Embryonic facial prominence (tissue), 1 donor: Measurements from ENCODE around the gene RFTN1.

Experiments used
- DNase-seq: peaks from one replicate; pipeline ENCODE4 v3.0.0-alpha.2; 2016; ENCODE audit errors: extremely low spot score

The RFTN1 gene

DNA sequence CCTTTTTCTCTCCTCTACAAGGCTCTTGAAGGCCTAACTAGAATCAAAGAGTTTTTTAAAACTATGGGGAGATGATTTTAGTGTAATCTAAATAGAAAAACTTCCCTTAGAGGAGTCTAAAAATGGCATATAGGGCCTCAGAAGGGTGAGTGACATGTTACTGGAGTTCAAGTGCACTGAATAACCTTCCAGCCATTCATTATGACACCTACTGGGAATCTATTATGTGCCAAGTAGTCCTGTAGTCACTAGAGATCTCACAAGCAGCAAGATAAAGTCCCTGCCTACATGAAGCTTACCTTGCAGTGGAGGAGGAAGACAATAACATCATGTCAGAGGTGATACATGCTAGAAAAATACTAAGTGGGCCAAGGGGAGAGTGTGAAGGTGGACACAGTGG is 152.4 kb downstream of the RFTN1 start:
- DNase-seq, result no peak

DNA sequence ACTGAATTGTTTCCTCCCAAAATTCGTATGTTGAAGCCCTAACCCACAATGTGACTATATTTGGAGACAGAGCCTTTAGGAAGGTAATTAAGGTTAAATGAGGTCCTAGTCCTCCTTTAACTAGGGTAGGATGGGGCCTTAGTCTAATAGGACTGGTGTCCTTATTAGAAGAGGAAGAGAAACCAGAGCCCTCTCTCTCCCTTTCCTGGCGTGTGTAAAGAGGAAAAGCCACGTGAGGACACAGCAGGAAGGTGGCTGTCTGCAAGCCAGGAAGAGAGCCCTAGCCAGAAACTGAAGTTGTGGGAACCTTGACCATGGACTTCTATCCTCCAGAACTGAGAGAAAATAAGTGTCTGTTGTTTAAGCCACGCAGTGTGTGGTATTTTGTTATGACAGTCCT is 154.2 kb downstream of the RFTN1 start:
- DNase-seq, result no peak

DNA sequence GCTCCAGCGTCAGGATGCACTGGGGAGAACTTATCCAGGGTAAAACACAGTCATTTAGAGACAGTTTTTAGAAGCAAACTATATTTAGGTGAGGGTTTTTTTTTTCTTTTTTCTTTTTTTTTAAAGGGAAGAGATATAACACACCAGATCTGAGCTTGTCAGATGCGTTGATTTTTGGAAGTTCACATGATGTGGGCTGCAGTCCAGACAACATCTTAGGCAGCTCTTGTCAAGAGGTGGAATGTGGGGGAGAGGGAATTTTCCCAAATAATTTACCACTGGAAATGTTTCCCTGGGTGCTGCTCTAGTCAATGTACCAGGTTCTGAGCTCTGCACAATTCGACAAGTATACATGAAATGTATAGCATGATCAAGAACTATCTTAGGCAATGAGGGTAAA is 155.2 kb downstream of the RFTN1 start:
- no peak for DNase-seq

- no peak for DNase-seq
These were observed 156.0 kb downstream of the RFTN1 start for GRCh38 chr3:16357186-16358121.

DNA sequence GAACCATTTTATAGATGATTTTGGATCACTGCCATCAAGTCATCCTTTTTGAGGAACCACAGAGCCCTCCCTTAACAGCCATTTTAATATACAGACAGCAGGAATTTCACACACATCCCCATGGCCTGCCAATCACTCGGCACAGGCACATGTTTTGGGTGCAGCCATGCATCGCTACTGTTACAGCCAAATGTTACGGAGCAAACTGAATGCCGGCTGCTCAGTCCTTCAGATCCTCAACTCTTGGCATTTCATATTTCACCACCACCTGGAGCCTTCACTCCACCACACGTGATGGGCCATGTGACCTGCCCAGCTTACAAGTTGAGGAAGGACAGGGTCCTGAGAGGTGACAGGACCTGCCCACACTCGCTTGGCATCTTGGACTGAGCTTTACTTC is 157.7 kb downstream of the RFTN1 start:
- no peak for DNase-seq

GRCh38 chr3:16354291-16354690 is 159.2 kb downstream of the RFTN1 start:
- DNase-seq, result no peak

GRCh38 chr3:16352428-16352827 is 161.1 kb downstream of the RFTN1 start:
- DNase-seq, result no peak

DNA sequence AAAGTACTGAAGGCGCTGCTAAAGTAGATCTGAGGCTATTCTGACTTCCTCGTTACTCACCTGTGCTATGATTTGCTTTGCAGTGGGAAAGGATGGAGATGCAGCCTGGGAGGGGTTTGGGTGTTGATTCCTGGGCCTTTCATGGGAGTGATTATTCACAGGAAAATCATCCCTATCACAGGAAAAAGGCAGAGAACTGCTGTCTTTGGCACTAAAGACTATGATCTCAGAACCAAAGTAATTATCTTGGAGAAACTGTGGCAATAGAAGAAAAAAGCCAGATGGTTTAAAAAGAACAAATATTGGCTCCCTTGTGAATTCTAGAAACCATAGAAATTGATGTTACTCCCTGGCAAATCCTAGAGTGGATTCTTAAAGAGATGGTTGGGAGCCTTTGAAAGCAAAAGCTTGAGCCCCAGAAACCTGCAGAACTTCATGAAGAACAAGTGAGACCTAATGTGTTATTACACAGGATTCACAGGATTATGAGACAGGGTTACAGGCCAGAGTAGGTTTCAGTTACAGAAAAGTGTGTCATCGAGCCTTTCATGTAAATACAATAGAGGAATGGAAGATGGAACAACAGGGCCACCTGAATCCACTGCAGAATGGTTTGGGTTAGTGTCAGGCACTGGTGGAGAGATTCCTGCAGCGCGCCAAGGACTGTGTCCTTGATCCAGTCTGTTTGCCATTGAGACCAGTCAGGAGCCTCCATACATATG is 162.7 kb downstream of the RFTN1 start:
- DNase-seq, result no peak

DNA sequence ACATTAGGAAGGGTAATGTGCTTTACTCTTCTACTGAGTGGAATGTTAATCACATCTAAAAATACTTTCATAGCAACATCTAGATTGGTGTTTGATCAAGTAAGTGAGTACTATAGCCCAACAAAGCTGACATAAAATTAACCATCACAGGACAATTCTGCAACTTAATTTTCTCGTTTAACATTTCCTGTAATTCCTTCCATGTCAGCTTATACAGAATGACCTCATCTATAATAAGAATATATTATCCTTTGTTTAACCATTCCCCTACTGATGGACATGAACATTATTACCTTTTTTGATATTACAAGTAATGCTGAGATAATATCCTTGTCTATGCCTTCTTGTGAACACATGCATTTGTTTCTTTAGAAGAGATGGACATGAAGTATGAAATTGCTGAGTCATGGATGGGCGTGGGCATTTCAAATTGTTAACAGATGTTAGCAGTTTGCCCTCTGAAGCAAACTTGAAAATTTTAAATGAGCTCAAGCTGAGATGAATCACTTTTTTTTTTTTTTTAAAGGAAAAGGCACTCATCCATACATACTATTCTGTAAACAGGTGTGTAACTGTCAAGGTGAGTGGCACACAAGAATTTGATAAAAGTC is 163.4 kb downstream of the RFTN1 start:
- DNase-seq, result no peak

DNA sequence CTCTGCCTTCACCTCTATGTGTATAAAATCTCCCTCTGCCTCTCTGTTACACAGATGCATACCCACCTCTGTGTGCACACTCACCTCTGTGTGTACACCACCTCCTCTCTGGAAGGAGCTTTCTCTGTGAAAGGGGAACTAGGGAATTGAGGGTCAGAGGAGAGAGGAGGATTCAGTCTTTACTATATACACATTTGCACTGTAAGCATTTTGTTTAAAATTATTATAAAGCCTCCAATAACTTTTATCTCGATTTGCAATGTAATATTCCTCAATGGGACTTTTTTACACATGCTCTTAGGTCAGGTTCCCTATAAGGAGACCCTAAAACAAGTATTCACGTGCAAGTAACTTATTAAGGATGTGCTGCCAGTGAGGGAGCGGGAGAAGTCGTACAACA is 166.0 kb downstream of the RFTN1 start:
- DNase-seq, result no peak

DNA sequence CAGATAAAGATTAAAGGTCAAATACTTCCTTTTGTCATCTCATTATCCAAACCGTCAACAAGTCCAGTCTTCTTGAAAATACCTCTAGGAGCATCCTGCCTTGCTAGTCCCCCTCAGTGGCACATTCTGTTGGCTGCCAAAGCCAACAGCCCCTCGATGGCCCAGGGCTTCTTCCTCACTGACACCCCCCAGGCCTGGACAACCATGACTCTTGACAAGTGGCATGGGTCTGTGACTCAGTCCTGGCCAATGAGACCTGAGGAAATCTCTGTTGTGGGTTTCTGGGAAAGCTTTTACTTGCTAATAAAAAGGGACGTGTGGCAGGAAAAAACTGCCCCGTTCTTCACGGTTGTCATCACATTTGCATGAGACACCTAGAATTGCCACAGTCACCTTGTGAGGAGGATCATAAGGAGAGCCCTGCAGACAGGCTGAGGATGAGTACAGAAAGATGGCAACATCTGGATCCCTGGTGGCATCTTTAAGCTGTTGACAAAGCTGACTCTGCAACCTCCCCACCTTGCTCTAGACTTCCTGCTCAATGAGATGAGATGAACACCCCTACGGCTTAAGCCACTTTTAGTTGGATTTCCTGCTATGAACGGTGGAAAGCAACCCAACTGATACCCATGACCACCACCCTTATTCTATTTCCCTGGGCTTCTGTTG is 167.0 kb downstream of the RFTN1 start:
- no peak for DNase-seq

DNA sequence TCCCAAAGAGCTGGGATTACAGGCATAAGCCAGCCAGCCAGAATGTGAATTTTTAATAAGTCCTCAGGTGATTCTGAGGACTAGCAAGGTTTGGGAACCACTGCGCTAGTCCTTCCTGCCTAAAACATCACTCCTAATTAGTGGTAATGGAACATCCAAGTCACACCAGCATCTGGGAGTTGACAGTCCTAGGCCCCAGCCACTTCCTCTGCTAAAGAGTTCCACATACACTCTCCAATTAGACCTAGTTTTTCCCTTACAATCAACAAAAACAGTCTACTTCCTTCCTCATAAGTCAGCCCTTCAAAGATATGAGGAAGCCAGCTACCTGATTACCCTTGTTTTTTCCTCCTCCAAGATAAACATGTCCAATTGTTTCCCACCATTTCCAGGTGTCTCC is 170.4 kb downstream of the RFTN1 start:
- DNase-seq, result no peak

- no peak for DNase-seq
These were observed 174.5 kb downstream of the RFTN1 start for GRCh38 chr3:16338999-16339398.

DNA sequence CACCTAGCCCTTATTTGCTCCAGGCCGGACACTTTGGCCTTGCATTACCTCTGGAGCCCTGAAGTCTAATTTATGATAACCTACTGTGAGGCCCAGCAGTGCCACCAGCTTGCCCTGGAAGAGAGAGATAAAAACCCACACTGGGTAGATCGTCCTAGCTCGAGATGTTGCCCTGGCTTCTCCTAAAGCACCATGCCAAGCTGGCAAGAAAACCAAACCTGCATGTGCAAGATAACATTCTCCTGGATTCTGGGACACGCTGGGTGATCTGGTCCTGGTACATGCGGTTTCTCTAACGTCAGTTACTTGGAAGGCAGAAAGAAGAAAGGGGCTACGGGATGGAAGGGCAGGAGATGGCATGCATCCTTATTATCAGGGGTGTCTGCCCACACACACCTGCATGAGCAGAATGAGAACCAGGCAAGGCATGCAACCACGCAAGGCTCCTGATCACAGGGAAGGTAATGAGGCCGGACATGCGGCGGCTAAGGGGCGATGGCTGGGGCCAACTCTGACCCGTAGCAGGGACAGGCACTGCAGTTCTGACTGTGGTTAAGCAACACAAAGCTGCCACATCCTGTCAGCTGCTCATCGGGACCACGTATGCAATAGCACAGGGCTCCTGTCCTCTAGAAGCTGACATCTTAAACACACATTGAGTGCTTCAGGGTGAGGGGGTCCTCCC is 175.5 kb downstream of the RFTN1 start:
- DNase-seq, result no peak

DNA sequence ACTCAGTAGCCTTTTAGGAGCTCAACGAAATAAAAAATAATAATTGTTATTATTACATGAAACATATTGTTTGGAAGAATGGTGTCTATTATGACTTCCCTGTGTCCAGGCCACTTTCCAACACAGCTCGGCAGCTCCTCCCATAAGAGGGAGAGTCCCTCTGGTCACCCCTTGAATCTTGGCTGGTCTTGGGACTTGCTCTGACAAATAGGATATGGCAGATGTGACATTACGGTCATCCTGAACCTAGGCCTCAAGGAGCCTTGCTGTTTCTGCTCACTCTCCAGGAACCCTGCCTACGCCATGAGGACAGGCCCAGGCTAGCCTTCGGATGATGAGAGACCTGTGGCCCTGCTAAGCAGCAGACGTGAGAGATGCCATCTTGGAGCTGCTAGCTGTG is 176.7 kb downstream of the RFTN1 start:
- DNase-seq, result no peak

DNA sequence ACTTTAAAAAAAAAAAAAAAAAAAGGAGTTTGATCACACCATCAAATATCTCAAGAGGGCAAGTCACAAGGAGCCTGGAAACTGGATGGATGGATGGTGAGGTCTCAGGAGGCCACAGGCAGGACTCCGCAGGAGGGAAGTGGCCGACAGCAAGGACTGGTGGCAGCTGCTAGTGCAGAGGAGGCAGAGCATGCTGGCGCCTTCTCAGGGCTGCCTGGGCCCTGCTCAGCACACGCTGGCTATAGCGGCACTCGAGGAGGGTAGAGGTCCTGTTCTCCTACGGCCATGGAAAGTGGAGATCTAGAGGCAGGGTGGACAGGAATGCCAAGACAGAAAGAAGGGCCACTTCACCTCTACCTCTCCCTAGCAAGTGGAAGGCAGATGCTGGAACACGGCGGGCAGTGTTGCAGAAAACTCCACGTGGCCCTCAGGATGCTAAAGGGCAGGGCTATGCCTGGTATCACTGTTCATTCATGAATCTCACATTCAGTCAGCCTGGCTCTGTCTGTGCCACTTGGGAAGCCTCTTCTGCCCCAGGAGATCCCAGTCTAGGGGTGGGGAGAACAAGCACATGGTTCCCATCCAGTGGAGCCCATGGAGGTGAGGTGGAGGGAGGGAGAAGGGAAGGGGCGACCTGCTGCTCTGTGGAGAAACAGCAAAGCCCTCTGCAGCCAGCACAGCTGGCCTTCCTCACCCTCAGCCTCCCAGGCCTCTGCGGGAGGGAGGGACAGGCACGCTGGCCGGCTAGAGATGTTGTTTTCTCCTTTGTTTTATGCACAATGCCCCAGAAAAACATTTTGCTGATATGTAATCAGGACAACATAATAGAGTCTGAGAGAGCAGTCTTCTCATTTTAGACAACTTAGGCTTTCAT is 177.5 kb downstream of the RFTN1 start:
- no peak for DNase-seq

DNA sequence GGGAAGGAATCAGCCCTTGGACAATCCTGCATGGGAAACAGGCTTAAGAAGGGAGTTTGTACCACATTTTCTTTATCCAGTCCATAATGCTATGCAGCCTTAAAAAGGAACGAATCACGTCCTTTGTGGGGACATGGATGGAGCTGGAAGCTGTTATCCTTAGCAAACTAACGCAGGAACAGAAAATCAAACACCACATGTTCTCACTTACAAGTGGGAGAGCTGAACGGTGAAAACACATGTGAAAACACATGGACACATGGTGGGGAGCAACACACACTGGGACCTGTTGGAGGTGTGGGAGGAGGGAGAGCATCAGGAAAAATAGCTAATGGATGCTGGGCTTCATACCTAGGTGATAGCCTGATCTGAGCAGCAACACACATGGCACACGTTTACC is 178.2 kb downstream of the RFTN1 start:
- no peak for DNase-seq

DNA sequence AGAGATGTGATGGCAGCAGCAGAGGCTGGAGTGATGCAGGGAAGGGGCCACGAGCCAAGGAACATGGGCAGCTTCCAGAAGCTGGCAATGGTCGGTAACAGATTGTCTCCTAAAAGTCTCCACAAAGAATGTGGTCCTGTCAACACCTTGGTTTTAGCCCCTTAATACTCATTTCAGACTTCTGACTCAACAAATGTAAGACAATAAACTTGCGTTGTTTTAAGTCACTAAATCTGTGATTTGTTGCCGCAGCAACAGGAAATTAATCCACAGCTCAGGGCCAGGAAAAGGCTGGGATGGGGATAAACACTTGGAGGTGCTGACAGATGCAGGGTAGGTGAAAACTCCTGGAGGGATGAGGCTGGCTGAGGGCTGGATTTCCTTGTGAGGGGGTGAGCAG is 178.6 kb downstream of the RFTN1 start:
- no peak for DNase-seq

DNA sequence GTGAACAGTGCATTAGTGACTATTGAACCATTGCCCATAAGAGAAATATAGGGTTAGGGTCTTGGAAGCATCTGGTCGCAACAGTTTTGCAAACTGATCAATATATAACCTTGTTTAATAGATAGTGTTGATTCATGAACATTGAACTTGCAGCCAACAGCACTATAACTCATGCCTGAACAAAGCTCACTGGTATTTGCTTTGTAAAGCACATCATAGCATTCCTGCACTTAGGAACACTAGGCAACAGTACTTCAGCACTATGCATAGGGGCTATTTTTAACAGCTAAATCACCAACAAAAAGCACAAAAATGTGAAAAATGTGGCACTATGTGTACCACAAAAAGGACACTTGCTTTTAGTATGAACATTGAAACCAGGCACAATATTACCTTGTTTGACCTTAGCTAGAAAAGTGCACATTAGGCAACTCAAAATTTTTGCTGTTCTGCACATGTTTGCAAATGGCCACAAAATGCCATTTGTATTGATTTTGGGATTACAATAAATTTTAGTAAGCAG is 180.5 kb downstream of the RFTN1 start:
- DNase-seq, result no peak

DNA sequence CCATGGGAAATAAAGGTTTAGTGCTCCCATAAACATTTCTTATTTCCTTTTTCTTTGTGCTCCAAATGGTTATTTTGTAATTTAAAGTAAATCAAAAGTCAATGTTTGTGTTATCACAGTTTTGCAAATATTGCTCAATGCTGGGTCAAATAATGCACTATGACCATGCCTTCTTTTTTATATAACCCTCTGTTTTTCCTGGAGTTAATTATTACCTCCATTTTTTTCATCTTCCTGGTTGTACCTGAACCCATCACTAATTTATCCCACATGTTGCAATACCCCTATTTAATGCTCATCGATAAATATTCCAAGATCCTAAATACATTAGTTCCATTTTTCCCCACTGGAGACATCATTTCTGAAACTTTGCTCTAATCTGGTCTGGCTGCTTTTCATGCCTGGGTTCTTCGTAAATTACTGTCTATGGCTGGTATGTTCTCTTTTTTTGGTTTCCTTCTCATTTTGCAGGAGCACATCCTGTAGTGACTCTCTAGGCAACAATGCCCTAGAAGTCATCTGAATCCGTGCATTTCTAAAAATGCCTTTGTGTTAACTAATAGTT is 182.1 kb downstream of the RFTN1 start:
- no peak for DNase-seq
